IMR-90 (cell line): ENCODE measurements around the gene RPP25. TPM values are rescaled to one million over a fixed set of nuclear protein-coding genes. Genes with fewer than 3 reads are reported as not detected.

Experiments used
- ATAC-seq: fragments of 200-7000 bp; cut with Tn5 transposase; 2 replicates; pipeline ENCODE4 v1.9.1; 2020; ENCODE audit warnings: low read depth, mild to moderate bottlenecking, moderate library complexity
- BruUV-seq: library from RNA; stranded (reverse); fragments of 400-500 nt; replicated peaks from 2 replicates; lab custom pipeline; 2021; lab: Mats Ljungman, UMichigan
- CTCF ChIA-PET: fragments of 300-600 bp; formaldehyde crosslinking; extraction: SDS; loops from one replicate; lab custom pipeline; 2021; ENCODE audit warnings: antibody characterized with exemption; lab: Yijun Ruan, JAX
- POLR2A ChIA-PET: fragments of 300-600 bp; sonication (Branson Sonifier 250); formaldehyde crosslinking; loops from one replicate; lab custom pipeline; 2022; ENCODE audit warnings: antibody characterized with exemption; ENCODE audit not compliant: unreplicated experiment; lab: Charles Lee
- DNase-seq: peaks from one replicate; pipeline ENCODE4 v3.0.0; 2013
- H2AFZ ChIP-seq: replicated peaks from 2 replicates; pipeline ENCODE3; 2013; ENCODE audit warnings: low read length, mild to moderate bottlenecking; ENCODE audit not compliant: poor library complexity
- H2AK5ac ChIP-seq: 2 replicates; pipeline ENCODE4 v1.6.1; 2013; ENCODE audit warnings: low read depth, low read length, inconsistent platforms
- H2AK9ac ChIP-seq: replicated peaks from 2 replicates; pipeline ENCODE3; 2013; ENCODE audit warnings: mild to moderate bottlenecking, low read depth, low read length, moderate library complexity; ENCODE audit not compliant: poor library complexity
- H2BK120ac ChIP-seq: 2 replicates; pipeline ENCODE4 v1.6.1; 2013; ENCODE audit warnings: low read depth, low read length, inconsistent platforms
- H2BK15ac ChIP-seq: 3 replicates; pipeline ENCODE4 v1.6.1; 2013; ENCODE audit warnings: low read depth, low read length, inconsistent platforms
- H2BK20ac ChIP-seq: 2 replicates; pipeline ENCODE4 v1.6.1; 2013; ENCODE audit warnings: low read depth, mild to moderate bottlenecking, inconsistent platforms, low read length, moderate library complexity
- H2BK5ac ChIP-seq: 2 replicates; pipeline ENCODE4 v1.6.1; 2013; ENCODE audit warnings: mild to moderate bottlenecking, low read depth, low read length, inconsistent platforms; ENCODE audit not compliant: poor library complexity, severe bottlenecking
- H3K14ac ChIP-seq: replicated peaks from 2 replicates; pipeline ENCODE4 v1.6.1; 2013; ENCODE audit warnings: low read depth, low read length, inconsistent platforms
- H3K18ac ChIP-seq: 2 replicates; pipeline ENCODE4 v1.6.1; 2013; ENCODE audit warnings: low read depth, low read length, control low read depth
- H3K23ac ChIP-seq: 2 replicates; pipeline ENCODE4 v1.6.1; 2013; ENCODE audit warnings: low read depth, low read length, inconsistent platforms
- H3K27ac ChIP-seq: 2 replicates; pipeline ENCODE4 v1.5.1; 2013; ENCODE audit warnings: mild to moderate bottlenecking, control low read depth, low read length; ENCODE audit not compliant: insufficient read depth
- H3K27me3 ChIP-seq: 2 replicates; pipeline ENCODE4 v1.6.1; 2013; ENCODE audit warnings: low read length; ENCODE audit not compliant: control insufficient read depth, insufficient read depth
- H3K36me3 ChIP-seq: 2 replicates; pipeline ENCODE4 v1.6.1; 2013; ENCODE audit warnings: low read length, mixed read lengths; ENCODE audit not compliant: control insufficient read depth, insufficient read depth
- H3K4ac ChIP-seq: 2 replicates; pipeline ENCODE4 v1.6.1; 2013; ENCODE audit warnings: low read depth, low read length, inconsistent platforms
- H3K4me1 ChIP-seq: 2 replicates; pipeline ENCODE4 v1.6.1; 2013; ENCODE audit warnings: low read length, mixed read lengths; ENCODE audit not compliant: control insufficient read depth, insufficient read depth
- H3K4me2 ChIP-seq: 2 replicates; pipeline ENCODE4 v1.6.1; 2013; ENCODE audit warnings: low read depth, mild to moderate bottlenecking, control low read depth, low read length, moderate library complexity
- H3K4me3 ChIP-seq: 2 replicates; pipeline ENCODE4 v1.5.1; 2013; ENCODE audit warnings: low read depth, mild to moderate bottlenecking, control low read depth, low read length, moderate library complexity; ENCODE audit not compliant: insufficient read depth
- H3K56ac ChIP-seq: 2 replicates; pipeline ENCODE4 v1.6.1; 2013; ENCODE audit warnings: low read length, inconsistent platforms; ENCODE audit not compliant: insufficient read depth; ENCODE audit errors: extremely low read depth
- H3K79me1 ChIP-seq, 2 experiments: 2 replicates each; pipeline ENCODE4 v1.6.1; 2013; ENCODE audit warnings: low read length in 2 of 2, inconsistent platforms in 1 of 2, low read depth in 1 of 2
- H3K9ac ChIP-seq: 2 replicates; pipeline ENCODE4 v1.6.1; 2013; ENCODE audit warnings: low read depth, low read length, control low read depth
- H3K9me1 ChIP-seq: 2 replicates; pipeline ENCODE4 v1.6.1; 2013; ENCODE audit warnings: low read length, inconsistent platforms; ENCODE audit not compliant: insufficient read depth
- H3K9me3 ChIP-seq: 2 replicates; pipeline ENCODE4 v1.6.1; 2013; ENCODE audit warnings: low read length; ENCODE audit not compliant: control insufficient read depth, insufficient read depth
- H4K20me1 ChIP-seq: 2 replicates; pipeline ENCODE4 v1.6.1; 2013; ENCODE audit warnings: low read length, inconsistent platforms; ENCODE audit not compliant: insufficient read depth
- H4K5ac ChIP-seq: 2 replicates; pipeline ENCODE4 v1.6.1; 2013; ENCODE audit warnings: mild to moderate bottlenecking, low read depth, low read length, control low read depth
- H4K8ac ChIP-seq, 2 experiments: 2 replicates each; pipeline ENCODE4 v1.6.1; 2013; ENCODE audit warnings: low read depth in 2 of 2, low read length in 2 of 2, control low read depth in 1 of 2, inconsistent platforms in 1 of 2
- H4K91ac ChIP-seq: 2 replicates; pipeline ENCODE4 v1.6.1; 2013; ENCODE audit warnings: low read depth, low read length, inconsistent platforms; ENCODE audit not compliant: insufficient read depth
- BHLHE40 ChIP-seq: fragments of 150-350 bp; IDR thresholded peaks from 2 replicates; pipeline ENCODE4 v1.6.1; 2016; ENCODE audit warnings: mild to moderate bottlenecking, low read depth, low read length
- CEBPB ChIP-seq: IDR thresholded peaks from 2 replicates; pipeline ENCODE4 v1.6.1; 2012; ENCODE audit warnings: low read depth, low read length, improper control_type of control experiment
- CHD1 ChIP-seq: IDR thresholded peaks from 2 replicates; pipeline ENCODE4 v1.6.1; 2012; ENCODE audit warnings: low read depth, low read length, improper control_type of control experiment
- ELK1 ChIP-seq: fragments of 150-350 bp; IDR thresholded peaks from 2 replicates; pipeline ENCODE4 v1.6.1; 2016; ENCODE audit warnings: low read depth, mild to moderate bottlenecking, low read length, moderate library complexity, borderline replicate concordance
- FOS ChIP-seq: fragments of 150-350 bp; IDR thresholded peaks from 2 replicates; pipeline ENCODE4 v1.6.1; 2016; ENCODE audit warnings: low read depth, low read length
- MAFK ChIP-seq: IDR thresholded peaks from 2 replicates; pipeline ENCODE4 v1.6.1; 2012; ENCODE audit warnings: low read depth, low read length, improper control_type of control experiment
- MAZ ChIP-seq: IDR thresholded peaks from 2 replicates; pipeline ENCODE4 v1.6.1; 2012; ENCODE audit warnings: low read depth, mild to moderate bottlenecking, low read length, improper control_type of control experiment, moderate library complexity, borderline replicate concordance
- MXI1 ChIP-seq: IDR thresholded peaks from 2 replicates; pipeline ENCODE4 v1.6.1; 2012; ENCODE audit warnings: low read depth, mild to moderate bottlenecking, low read length, moderate library complexity, borderline replicate concordance
- NFE2L2 ChIP-seq: fragments of 150-350 bp; IDR thresholded peaks from 2 replicates; pipeline ENCODE4 v1.6.1; 2016; ENCODE audit warnings: low read depth, mild to moderate bottlenecking, low read length
- POLR2A ChIP-seq: IDR thresholded peaks from 2 replicates; pipeline ENCODE4 v1.6.1; 2012; ENCODE audit warnings: mild to moderate bottlenecking, low read depth, low read length
- RAD21 ChIP-seq: IDR thresholded peaks from 2 replicates; pipeline ENCODE4 v1.6.1; 2012; ENCODE audit warnings: low read length, improper control_type of control experiment
- RCOR1 ChIP-seq: IDR thresholded peaks from 2 replicates; pipeline ENCODE4 v1.6.1; 2012; ENCODE audit warnings: mild to moderate bottlenecking, low read length, improper control_type of control experiment; ENCODE audit not compliant: insufficient replicate concordance
- RFX5 ChIP-seq: IDR thresholded peaks from 2 replicates; pipeline ENCODE4 v1.8.0; 2012; ENCODE audit warnings: low read depth, mild to moderate bottlenecking, low read length, moderate library complexity
- SMC3 ChIP-seq: fragments of 150-350 bp; IDR thresholded peaks from 2 replicates; pipeline ENCODE4 v1.6.1; 2016; ENCODE audit warnings: low read depth, mild to moderate bottlenecking, antibody characterized with exemption, low read length, moderate library complexity
- USF2 ChIP-seq: fragments of 150-350 bp; IDR thresholded peaks from 2 replicates; pipeline ENCODE4 v1.6.1; 2017; ENCODE audit warnings: mild to moderate bottlenecking, antibody characterized with exemption, low read length, low read depth
- WGBS, 2 experiments: methylation state at CpG; one replicate each; pipeline versions ENCODE4 v1.1.5 to v1.1.7; 2013; ENCODE audit warnings: missing lambda C conversion rate in 2 of 2; ENCODE audit not compliant: insufficient read length in 1 of 2; ENCODE audit errors: extremely low coverage in 2 of 2; 5-methylcytosine and 5-hydroxymethylcytosine counted together
- dilution Hi-C: fragments of 300-500 bp; cut with HindIII; formaldehyde crosslinking; loops from one replicate; pipeline ENCODE4 v1.14.3; 2018; ENCODE audit warnings: low sequenced_read_pairs; ENCODE audit not compliant: unreplicated experiment
- in situ Hi-C: fragments of 300-500 bp; cut with MboI; formaldehyde crosslinking; loops from 3 replicates; pipeline ENCODE4 v1.14.3; 2019; ENCODE audit warnings: low sequenced_read_pairs, inconsistent platforms, mixed read lengths
- intact Hi-C: fragments of 100-400 bp; cut with micrococcal nuclease; formaldehyde crosslinking; loops from 2 replicates; pipeline ENCODE4 v1.10.0; 2022
- polyA plus RNA-seq, 3 experiments: library from polyadenylated mRNA; depleted of rRNA; stranded (reverse); fragments of >200 nt; gene quantifications; 2 replicates each; pipeline ENCODE4 v1.2.3, GENCODE V29; 2012; ENCODE audit warnings: low replicate concordance in 1 of 3
- total RNA-seq: library from RNA; depleted of rRNA; stranded (reverse); fragments of >200 nt; gene quantifications from 2 replicates; pipeline ENCODE4 v1.2.3, GENCODE V29; 2012
- TF ChIP-seq, protein P1 (sequence below): conservative IDR thresholded peaks from 2 replicates; pipeline ENCODE4 v1.5.1; 2012; ENCODE audit warnings: mild to moderate bottlenecking, low read depth, low read length, improper control_type of control experiment

The RPP25 gene
- total and polyA plus RNA-seq, 2 of the 4 experiments (the other 2 are of a cell fraction): 0.18 to 0.38 TPM

GRCh38 chr15:74977599-74977998, 21.0 kb upstream of the RPP25 start:
- H2AFZ ChIP-seq: no peak overlapping the region
- H2BK20ac ChIP-seq: no peak overlapping the region
- H2AK9ac ChIP-seq: no peak overlapping the region
- no CpG with 5 or more reads among the region's 4 CpGs for WGBS, 2 experiments
- H2AK5ac ChIP-seq: no peak overlapping the region
- no peaks in the 10 kb centered on the region for H3K9me1 ChIP-seq
- no peak overlapping the region for H4K8ac ChIP-seq
- no peak overlapping the region for H3K4me2 ChIP-seq
- dilution Hi-C loops (no loop called here), in situ Hi-C loops (no loop called here), intact Hi-C loops (no loop called here)
- no peaks in the 10 kb centered on the region for H3K9me3 ChIP-seq
- no peak overlapping the region for H3K18ac ChIP-seq
- H3K4ac ChIP-seq: no peak overlapping the region
- no peak overlapping the region for H3K14ac ChIP-seq
- H4K91ac ChIP-seq: no peak overlapping the region
- no peaks in the 10 kb centered on the region for H4K20me1 ChIP-seq
- no peak overlapping the region for H3K4me3 ChIP-seq
- POLR2A ChIA-PET: interaction anchor here (0.6 kb wide), 1 partner anchor 224 kb away, joined by 3 read pairs; the partner anchor contains the start of gene C15orf39
- CTCF ChIA-PET: no interaction called here
- H2BK120ac ChIP-seq: no peak overlapping the region
- peaks cover 2% of the 10 kb centered on the region; the same call in 1 of the 2 replicates for H3K4me1 ChIP-seq
- no peaks in the 10 kb centered on the region for H3K36me3 ChIP-seq
- no peak overlapping the region for H3K56ac ChIP-seq
- DNase-seq (no peak), ATAC-seq (no peak)
- H3K9ac ChIP-seq: no peak overlapping the region
- H3K79me1 ChIP-seq: no peaks in the 10 kb centered on the region
- H2BK5ac ChIP-seq: no peak overlapping the region
- no peak overlapping the region for H2BK15ac ChIP-seq
- TF ChIP-seq, protein P1, sequence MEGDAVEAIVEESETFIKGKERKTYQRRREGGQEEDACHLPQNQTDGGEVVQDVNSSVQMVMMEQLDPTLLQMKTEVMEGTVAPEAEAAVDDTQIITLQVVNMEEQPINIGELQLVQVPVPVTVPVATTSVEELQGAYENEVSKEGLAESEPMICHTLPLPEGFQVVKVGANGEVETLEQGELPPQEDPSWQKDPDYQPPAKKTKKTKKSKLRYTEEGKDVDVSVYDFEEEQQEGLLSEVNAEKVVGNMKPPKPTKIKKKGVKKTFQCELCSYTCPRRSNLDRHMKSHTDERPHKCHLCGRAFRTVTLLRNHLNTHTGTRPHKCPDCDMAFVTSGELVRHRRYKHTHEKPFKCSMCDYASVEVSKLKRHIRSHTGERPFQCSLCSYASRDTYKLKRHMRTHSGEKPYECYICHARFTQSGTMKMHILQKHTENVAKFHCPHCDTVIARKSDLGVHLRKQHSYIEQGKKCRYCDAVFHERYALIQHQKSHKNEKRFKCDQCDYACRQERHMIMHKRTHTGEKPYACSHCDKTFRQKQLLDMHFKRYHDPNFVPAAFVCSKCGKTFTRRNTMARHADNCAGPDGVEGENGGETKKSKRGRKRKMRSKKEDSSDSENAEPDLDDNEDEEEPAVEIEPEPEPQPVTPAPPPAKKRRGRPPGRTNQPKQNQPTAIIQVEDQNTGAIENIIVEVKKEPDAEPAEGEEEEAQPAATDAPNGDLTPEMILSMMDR: no peak
- TF ChIP-seq ELK1: no peak
- TF ChIP-seq CEBPB: no peak
- TF ChIP-seq POLR2A: no peak
- TF ChIP-seq CHD1: no peak
- no peak for TF ChIP-seq RCOR1
- TF ChIP-seq MXI1: no peak
- no peak for TF ChIP-seq NFE2L2
- no peak for TF ChIP-seq BHLHE40
- no peak for TF ChIP-seq MAZ
- TF ChIP-seq RFX5: no peak
- TF ChIP-seq MAFK: no peak
- no peak for TF ChIP-seq SMC3
- TF ChIP-seq FOS: no peak
- TF ChIP-seq USF2: no peak
- TF ChIP-seq RAD21: no peak
- no peak overlapping the region for H3K23ac ChIP-seq
- H3K27me3 ChIP-seq: peaks cover 11% of the 10 kb centered on the region
- H4K5ac ChIP-seq: no peak overlapping the region
- no TSS peak for BruUV-seq
- no peak overlapping the region for H3K27ac ChIP-seq
